GM12865 (cell line): ENCODE measurements around the gene COMP.
"Not testable (repeated sequence)": the region's sequence is repeated elsewhere in the genome, so short reads cannot be mapped to it uniquely, and the experiment has no call there.

Source experiments
- DNase-seq: peaks from one replicate; pipeline ENCODE4 v3.0.0; 2010; ENCODE audit warnings: low read depth
- H3K4me3 ChIP-seq: 2 replicates; pipeline ENCODE4 v1.5.1; 2011; ENCODE audit warnings: mild to moderate bottlenecking, low read depth, low read length, control low read depth
- CTCF ChIP-seq: IDR thresholded peaks from 2 replicates; pipeline ENCODE4 v1.5.1; 2011; ENCODE audit warnings: low read length, control low read depth, low read depth, inconsistent platforms; ENCODE audit not compliant: insufficient read depth; ENCODE audit errors: missing control alignments

The COMP gene

GRCh38 chr19:18832306-18833140 is 41.4 kb upstream of the COMP start:
- H3K4me3 ChIP-seq, result peak overlapping the region; percentile 77
- TF ChIP-seq CTCF, result peak; percentile 31
- peak; percentile 62 for DNase-seq

GRCh38 chr19:18831524-18832305 is 40.6 kb upstream of the COMP start, which contains the start of gene UPF1:
TSS of gene UPF1 (plus strand) at chr19:18831959. CDS start at chr19:18832210, 251 bp downstream.
- H3K4me3 ChIP-seq, result peak within 1 kb of the TSS; percentile 77
- TF ChIP-seq CTCF, result peak; percentile 3
- DNase-seq, result peak; percentile 97

GRCh38 chr19:18830488-18830887 is 39.4 kb upstream of the COMP start:
- DNase-seq, result no peak

GRCh38 chr19:18828786-18829185 is 37.7 kb upstream of the COMP start:
- DNase-seq, result no peak
- no peak for TF ChIP-seq CTCF
- H3K4me3 ChIP-seq, result no peak overlapping the region

More at GRCh38 chr19:18830488-18830887, 39.4 kb upstream of the COMP start:
- no peak for TF ChIP-seq CTCF
- H3K4me3 ChIP-seq, result no peak overlapping the region

- DNase-seq, result no peak
- no peak for TF ChIP-seq CTCF
- no peak overlapping the region for H3K4me3 ChIP-seq
These were observed 26.5 kb upstream of the COMP start for GRCh38 chr19:18817574-18817973.

- DNase-seq, H3K4me3 ChIP-seq: not testable (repeated sequence)
These were observed 25.5 kb upstream of the COMP start for GRCh38 chr19:18816645-18817044.

GRCh38 chr19:18815673-18816072 is 24.6 kb upstream of the COMP start:
- no peak overlapping the region for H3K4me3 ChIP-seq
- no peak for DNase-seq
- no peak for TF ChIP-seq CTCF
